Parathyroid adenoma (tissue), 2 donors: ENCODE data around the gene LTC4S.

Source experiments
- H2AFZ ChIP-seq: fragments of 300-600 bp; sonication (generic); one replicate; pipeline ENCODE4 v1.7.0; 2017; ENCODE audit warnings: antibody characterized with exemption, mild to moderate bottlenecking
- H3K27ac ChIP-seq: fragments of 300-600 bp; sonication (generic); one replicate; pipeline ENCODE4 v1.7.0; 2017
- H3K27me3 ChIP-seq: fragments of 300-600 bp; sonication (generic); one replicate; pipeline ENCODE4 v1.7.0; 2017; ENCODE audit warnings: low read length; ENCODE audit not compliant: control insufficient read depth, insufficient read depth
- H3K36me3 ChIP-seq: fragments of 300-600 bp; sonication (generic); one replicate; pipeline ENCODE4 v1.7.0; 2017; ENCODE audit warnings: low read length; ENCODE audit not compliant: control insufficient read depth, insufficient read depth
- H3K4me1 ChIP-seq: fragments of 300-600 bp; sonication (generic); one replicate; pipeline ENCODE4 v1.7.0; 2017; ENCODE audit warnings: control low read depth
- H3K4me2 ChIP-seq: fragments of 300-600 bp; sonication (generic); one replicate; pipeline ENCODE4 v1.7.0; 2017; ENCODE audit warnings: low read length
- H3K4me3 ChIP-seq: fragments of 300-600 bp; sonication (generic); one replicate; pipeline ENCODE4 v1.7.0; 2017; ENCODE audit warnings: low read depth, low read length
- H3K79me2 ChIP-seq: fragments of 300-600 bp; sonication (generic); one replicate; pipeline ENCODE4 v1.7.0; 2017; ENCODE audit warnings: control low read depth
- H3K9ac ChIP-seq: fragments of 300-600 bp; sonication (generic); one replicate; pipeline ENCODE4 v1.7.0; 2017; ENCODE audit warnings: mild to moderate bottlenecking
- H3K9me3 ChIP-seq: fragments of 300-600 bp; sonication (generic); one replicate; pipeline ENCODE4 v1.7.0; 2017; ENCODE audit warnings: low read length; ENCODE audit not compliant: control insufficient read depth
- TF ChIP-seq, protein P1 (sequence below): fragments of 300-600 bp; sonication (generic); IDR thresholded peaks from one replicate; pipeline ENCODE4 v1.7.0; 2017; ENCODE audit warnings: antibody characterized with exemption, mild to moderate bottlenecking
- donor health status: primary hyperparathyroidism.

LTC4S gene

DNA sequence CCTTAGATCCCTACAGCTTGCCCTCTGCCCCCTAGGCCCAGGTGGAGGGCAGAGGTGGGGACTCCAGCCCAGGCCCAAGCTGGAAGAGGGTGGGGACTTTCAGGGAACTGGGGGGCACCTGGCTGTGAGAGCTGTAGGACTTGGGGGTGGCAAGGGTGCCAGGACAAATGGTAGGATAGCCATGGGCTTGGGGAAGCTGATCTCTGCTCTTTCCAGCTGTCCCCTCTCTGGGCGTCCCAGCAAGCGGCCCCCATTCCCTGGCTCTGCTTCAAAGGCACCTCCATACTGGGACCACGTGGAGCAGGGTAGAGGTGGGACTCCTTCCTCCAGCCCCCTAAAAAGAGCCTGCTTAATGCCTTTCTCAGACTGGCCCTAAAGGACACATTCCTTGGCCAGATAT, 385 bp downstream of the LTC4S start:
- no peaks in the 10 kb centered on the region for H3K4me1 ChIP-seq

DNA sequence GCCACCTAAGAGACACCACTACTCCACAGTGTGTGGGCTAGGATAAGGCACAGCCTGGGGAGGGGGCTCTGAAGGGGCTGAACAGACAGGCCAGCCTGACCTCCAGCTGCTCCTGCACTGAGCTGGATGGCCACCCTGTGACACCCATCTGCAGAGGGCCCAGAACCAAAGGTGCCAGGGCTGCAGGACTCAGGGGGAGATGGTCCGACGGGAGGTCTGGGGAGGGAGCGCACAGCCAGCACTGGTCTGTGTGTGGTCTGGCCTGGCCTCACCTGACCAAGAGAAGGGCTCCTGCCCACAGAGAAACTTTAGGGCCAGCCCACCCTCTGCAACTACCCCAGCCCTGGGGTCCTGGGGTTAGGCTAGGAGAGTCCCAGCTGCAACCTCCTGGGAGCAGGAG, 789 bp downstream of the LTC4S start:
- no peaks in the 10 kb centered on the region for H3K9me3 ChIP-seq
- no peaks in the 10 kb centered on the region for H3K79me2 ChIP-seq
- H2AFZ ChIP-seq: no peak overlapping the region
- H3K9ac ChIP-seq: no peak overlapping the region
- H3K4me1 ChIP-seq: no peaks in the 10 kb centered on the region
- no peaks in the 10 kb centered on the region for H3K27me3 ChIP-seq
- peak overlapping the region; percentile 77 for H3K4me2 ChIP-seq
- TF ChIP-seq, protein P1, sequence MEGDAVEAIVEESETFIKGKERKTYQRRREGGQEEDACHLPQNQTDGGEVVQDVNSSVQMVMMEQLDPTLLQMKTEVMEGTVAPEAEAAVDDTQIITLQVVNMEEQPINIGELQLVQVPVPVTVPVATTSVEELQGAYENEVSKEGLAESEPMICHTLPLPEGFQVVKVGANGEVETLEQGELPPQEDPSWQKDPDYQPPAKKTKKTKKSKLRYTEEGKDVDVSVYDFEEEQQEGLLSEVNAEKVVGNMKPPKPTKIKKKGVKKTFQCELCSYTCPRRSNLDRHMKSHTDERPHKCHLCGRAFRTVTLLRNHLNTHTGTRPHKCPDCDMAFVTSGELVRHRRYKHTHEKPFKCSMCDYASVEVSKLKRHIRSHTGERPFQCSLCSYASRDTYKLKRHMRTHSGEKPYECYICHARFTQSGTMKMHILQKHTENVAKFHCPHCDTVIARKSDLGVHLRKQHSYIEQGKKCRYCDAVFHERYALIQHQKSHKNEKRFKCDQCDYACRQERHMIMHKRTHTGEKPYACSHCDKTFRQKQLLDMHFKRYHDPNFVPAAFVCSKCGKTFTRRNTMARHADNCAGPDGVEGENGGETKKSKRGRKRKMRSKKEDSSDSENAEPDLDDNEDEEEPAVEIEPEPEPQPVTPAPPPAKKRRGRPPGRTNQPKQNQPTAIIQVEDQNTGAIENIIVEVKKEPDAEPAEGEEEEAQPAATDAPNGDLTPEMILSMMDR: no peak
- no peaks in the 10 kb centered on the region for H3K36me3 ChIP-seq
- no peak overlapping the region for H3K27ac ChIP-seq
- H3K4me3 ChIP-seq: peak overlapping the region; percentile 58

More for the DNA sequence above, 385 bp downstream of the LTC4S start:
- Histone ChIP-seq H3K79me2 (no peaks in the 10 kb centered on the region), H3K4me3 (peak overlapping the region; percentile 16), H3K9ac (no peak overlapping the region), H2AFZ (no peak overlapping the region), H3K9me3 (no peaks in the 10 kb centered on the region), H3K27me3 (no peaks in the 10 kb centered on the region), H3K27ac (peak overlapping the region; percentile 29), H3K4me2 (no peak overlapping the region), H3K36me3 (no peaks in the 10 kb centered on the region)
- TF ChIP-seq, protein P1: no peak

DNA sequence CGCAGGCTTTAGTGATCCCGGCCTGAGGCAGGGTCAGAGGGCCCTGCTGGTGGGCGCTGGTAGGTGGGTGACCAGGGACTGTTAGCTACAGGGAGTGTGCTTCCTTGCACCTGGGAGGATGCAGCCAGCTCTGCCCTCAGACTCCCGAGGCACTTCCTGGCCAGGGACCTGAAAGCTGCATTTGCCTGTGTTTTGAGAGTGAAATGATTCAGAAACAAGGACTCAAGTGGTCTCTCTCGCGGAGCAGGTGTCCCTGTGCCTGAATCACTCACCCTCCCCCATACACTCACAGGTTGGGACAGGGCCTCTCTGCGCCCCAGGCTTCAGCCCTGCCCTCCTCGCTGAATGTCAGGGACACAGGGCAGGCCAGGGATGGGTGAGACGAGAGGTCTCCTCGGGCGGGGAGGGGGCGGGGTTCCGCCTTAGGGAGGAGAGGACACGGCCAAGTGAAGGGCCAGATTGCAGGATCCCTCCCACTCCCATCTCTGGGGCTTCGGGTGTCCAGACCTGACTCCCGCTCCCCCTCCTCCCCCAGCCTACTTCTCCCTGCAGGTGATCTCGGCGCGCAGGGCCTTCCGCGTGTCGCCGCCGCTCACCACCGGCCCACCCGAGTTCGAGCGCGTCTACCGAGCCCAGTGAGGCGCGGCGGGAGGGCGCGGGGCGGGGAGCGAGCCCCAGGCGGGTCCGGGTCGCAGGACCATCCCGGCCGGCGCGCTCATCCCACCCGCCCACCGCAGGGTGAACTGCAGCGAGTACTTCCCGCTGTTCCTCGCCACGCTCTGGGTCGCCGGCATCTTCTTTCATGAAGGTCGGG, 1.5 kb downstream of the LTC4S start:
- peak overlapping the region; percentile 77 for H3K4me2 ChIP-seq
- peak overlapping the region; percentile 92 for H3K27ac ChIP-seq
- peak overlapping the region; percentile 94 for H2AFZ ChIP-seq
- H3K27me3 ChIP-seq: no peaks in the 10 kb centered on the region
- H3K36me3 ChIP-seq: no peaks in the 10 kb centered on the region
- H3K4me1 ChIP-seq: no peaks in the 10 kb centered on the region
- H3K9ac ChIP-seq: peak overlapping the region; percentile 93
- TF ChIP-seq, protein P1: no peak
- peak overlapping the region; percentile 58 for H3K4me3 ChIP-seq
- no peaks in the 10 kb centered on the region for H3K79me2 ChIP-seq
- no peaks in the 10 kb centered on the region for H3K9me3 ChIP-seq

DNA sequence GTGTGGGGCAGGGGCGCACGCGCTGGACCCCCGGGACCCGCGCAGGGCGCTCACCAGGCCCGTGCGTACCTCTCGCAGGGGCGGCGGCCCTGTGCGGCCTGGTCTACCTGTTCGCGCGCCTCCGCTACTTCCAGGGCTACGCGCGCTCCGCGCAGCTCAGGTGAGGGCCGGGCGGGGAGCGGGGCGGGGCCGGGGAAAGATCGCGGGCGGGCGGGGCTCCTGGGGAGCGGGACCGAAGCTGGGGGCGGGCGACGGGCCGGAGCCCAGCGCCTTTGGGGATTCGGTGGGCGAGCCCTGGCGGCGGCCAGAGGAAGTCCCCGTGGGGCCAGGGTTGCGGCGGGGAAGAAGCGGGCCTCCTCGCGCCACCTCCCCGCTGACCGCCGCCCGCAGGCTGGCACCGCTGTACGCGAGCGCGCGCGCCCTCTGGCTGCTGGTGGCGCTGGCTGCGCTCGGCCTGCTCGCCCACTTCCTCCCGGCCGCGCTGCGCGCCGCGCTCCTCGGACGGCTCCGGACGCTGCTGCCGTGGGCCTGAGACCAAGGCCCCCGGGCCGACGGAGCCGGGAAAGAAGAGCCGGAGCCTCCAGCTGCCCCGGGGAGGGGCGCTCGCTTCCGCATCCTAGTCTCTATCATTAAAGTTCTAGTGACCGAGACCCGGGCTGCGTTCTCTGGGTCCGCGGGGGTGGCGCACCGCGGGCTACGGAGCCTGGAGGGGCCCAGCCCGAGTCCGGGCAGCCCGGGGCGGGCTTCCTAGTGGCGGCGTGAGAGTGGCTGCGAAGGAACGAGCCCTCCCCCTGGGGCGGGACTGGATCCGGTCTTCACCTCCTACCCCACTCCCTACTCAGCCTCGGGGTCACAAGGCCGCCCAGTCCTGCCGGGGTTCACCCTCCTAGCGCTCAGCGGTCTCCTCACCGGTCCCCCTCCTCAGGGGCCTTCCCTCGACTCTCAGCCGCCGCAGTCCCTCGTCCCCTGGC, 2.4 kb downstream of the LTC4S start:
- H3K4me3 ChIP-seq: peak overlapping the region; percentile 58
- peak overlapping the region; percentile 77 for H3K4me2 ChIP-seq
- no peaks in the 10 kb centered on the region for H3K4me1 ChIP-seq
- TF ChIP-seq, protein P1: peak; percentile 71
- peak overlapping the region; percentile 94 for H2AFZ ChIP-seq
- H3K9ac ChIP-seq: peak overlapping the region; percentile 93
- peak overlapping the region; percentile 92 for H3K27ac ChIP-seq
- H3K9me3 ChIP-seq: no peaks in the 10 kb centered on the region
- no peaks in the 10 kb centered on the region for H3K27me3 ChIP-seq
- H3K36me3 ChIP-seq: no peaks in the 10 kb centered on the region
- H3K79me2 ChIP-seq: no peaks in the 10 kb centered on the region
